Measurements from ENCODE around the gene LIMA1. TPM values are rescaled to one million over a fixed set of nuclear protein-coding genes. Genes with fewer than 3 reads are reported as not detected.
A peak's percentile ranks its signal among the peaks of the same experiment; 100 is the strongest.

The LIMA1 gene
- total and polyA plus RNA-seq, 2 of the 4 experiments (the other 2 are of a cell fraction), result 126 to 163 TPM

- Histone ChIP-seq H3K4me1 (ENCODE audit: control insufficient read depth, insufficient read depth, low read length) (peaks cover 16% of the 10 kb centered on the region), H2AK9ac (replicated peaks; ENCODE audit: low read depth, low read length, poor library complexity) (no peak overlapping the region), H3K14ac (replicated peaks; ENCODE audit: low read depth, low read length) (peak overlapping the region; percentile 11), H3K79me1 (ENCODE audit: low read depth in 1 of 2, low read length in 2 of 2) (peaks cover 33 to 78% of the 10 kb centered on the region in 2 experiments), H4K8ac (ENCODE audit: low read depth in 2 of 2, low read length in 2 of 2) (peak overlapping the region in 1 of 2 experiments; percentile 87; a peak in 2 of 4 replicates), H2AFZ (replicated peaks; ENCODE audit: low read length, poor library complexity) (no peak overlapping the region), H2AK5ac (ENCODE audit: low read depth, low read length) (peak overlapping the region; percentile 1; the same call in 1 of the 2 replicates), H4K20me1 (ENCODE audit: insufficient read depth, low read length) (peaks cover 17% of the 10 kb centered on the region; the same call in 1 of the 2 replicates), H3K4me2 (ENCODE audit: low read depth, low read length) (peak overlapping the region; percentile 76), H3K23ac (ENCODE audit: low read depth, low read length) (peak overlapping the region; percentile 10; the same call in 1 of the 2 replicates), H4K91ac (ENCODE audit: insufficient read depth, low read depth, low read length) (peak overlapping the region; percentile 13; the same call in 1 of the 2 replicates), H3K9me1 (ENCODE audit: insufficient read depth, low read length) (peaks cover 6% of the 10 kb centered on the region; the same call in 1 of the 2 replicates), H2BK20ac (ENCODE audit: low read depth, low read length) (peak overlapping the region; percentile 16; the same call in 1 of the 2 replicates), H3K18ac (ENCODE audit: low read depth, low read length) (peak overlapping the region; percentile 83; the same call in 1 of the 2 replicates), H3K56ac (ENCODE audit: extremely low read depth, insufficient read depth, low read length) (0 out of 2 replicates have a peak overlapping the region, but pooled peaks have one; percentile 7), H3K9me3 (ENCODE audit: control insufficient read depth, insufficient read depth, low read length) (no peaks in the 10 kb centered on the region), H3K27ac (ENCODE audit: insufficient read depth, low read length) (peak overlapping the region; percentile 33; the same call in 1 of the 2 replicates), H2BK15ac (ENCODE audit: low read depth, low read length) (peak overlapping the region; percentile 1; the same call in 1 of the 3 replicates), H3K9ac (ENCODE audit: low read depth, low read length) (peak overlapping the region; percentile 16; the same call in 1 of the 2 replicates), H4K5ac (ENCODE audit: low read depth, low read length) (peak overlapping the region; percentile 80; the same call in 1 of the 2 replicates), H3K27me3 (ENCODE audit: control insufficient read depth, insufficient read depth, low read length) (no peaks in the 10 kb centered on the region), H3K4me3 (ENCODE audit: insufficient read depth, low read depth, low read length) (no peak overlapping the region), H2BK5ac (ENCODE audit: low read depth, low read length, poor library complexity, severe bottlenecking) (peak overlapping the region; percentile 77), H3K4ac (ENCODE audit: low read depth, low read length) (peak overlapping the region; percentile 32), H2BK120ac (ENCODE audit: low read depth, low read length) (peak overlapping the region; percentile 17; the same call in 1 of the 2 replicates), H3K36me3 (ENCODE audit: control insufficient read depth, insufficient read depth, low read length) (peaks cover 55% of the 10 kb centered on the region)
- CTCF ChIA-PET, result no interaction called here
- POLR2A ChIA-PET (ENCODE audit: unreplicated experiment), result no interaction called here
- WGBS, 2 experiments (ENCODE audit: extremely low coverage in 2 of 2, insufficient read length in 1 of 2), result no CpG with 5 or more reads among the region's 3 CpGs
- BruUV-seq (replicated peaks), result no TSS peak
- intact Hi-C loops (cut with micrococcal nuclease), result no loop called here
- DNase-seq (peak; percentile 96), ATAC-seq (ENCODE audit: low read depth) (peak; percentile 68)
- dilution Hi-C loops (cut with HindIII; ENCODE audit: low sequenced_read_pairs, unreplicated experiment), result no loop called here
- TF ChIP-seq NFE2L2 (IDR thresholded peaks at IDR 0.05; ENCODE audit: low read depth, low read length) (no peak), POLR2A (IDR thresholded peaks at IDR 0.05; ENCODE audit: low read depth, low read length) (0 out of 2 replicates have a peak, but pooled peaks have one; percentile 42), FOS (IDR thresholded peaks at IDR 0.05; ENCODE audit: low read depth, low read length) (no peak), RCOR1 (IDR thresholded peaks at IDR 0.05; ENCODE audit: insufficient replicate concordance, low read length) (no peak)
- in situ Hi-C loops (cut with MboI; ENCODE audit: low sequenced_read_pairs), result loop anchor here (10.0 kb wide), 1 partner anchor 113 kb away; no protein-coding TSS in a partner anchor
Observed at GRCh38 chr12:50201987-50202521, 81.3 kb downstream of the LIMA1 start.

Data from IMR-90 (cell line).